Activated CD4-positive, alpha-beta T cell treated with anti-CD3 and anti-CD28 coated beads, Interleukin-10, Interleukin-2, amounts not matched to agents 100 ng/mL and 50 ng/mL, durations not matched to agents 16 hours and 8 hours (primary cell): ENCODE results near the gene RHBDD2.
"Not testable (repeated sequence)": the region's sequence is repeated elsewhere in the genome, so short reads cannot be mapped to it uniquely, and the experiment has no call there.

Experiments used
- DNase-seq: peaks from one replicate; pipeline ENCODE4 v3.0.0-alpha.2; 2020

RHBDD2 gene

DNA sequence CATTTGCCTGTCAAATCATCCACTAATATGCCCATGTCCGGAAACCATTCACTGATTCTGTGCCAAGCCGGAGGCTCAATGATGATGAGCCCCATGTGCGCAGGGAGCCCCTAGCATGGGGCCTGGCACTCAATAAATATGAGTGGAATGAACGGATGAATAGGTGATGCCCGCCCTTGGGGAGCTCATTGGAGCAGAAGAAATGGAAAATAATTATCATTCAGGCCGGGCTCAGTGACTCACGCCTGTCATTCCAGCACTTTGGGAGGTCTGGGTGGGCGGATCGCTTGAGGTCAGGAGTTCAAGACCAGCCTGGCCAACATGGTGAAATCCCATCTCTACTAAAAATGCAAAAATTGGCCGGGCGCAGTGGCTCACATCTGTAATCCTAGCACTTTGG is 11.0 kb downstream of the RHBDD2 start:
- DNase-seq: no peak

DNA sequence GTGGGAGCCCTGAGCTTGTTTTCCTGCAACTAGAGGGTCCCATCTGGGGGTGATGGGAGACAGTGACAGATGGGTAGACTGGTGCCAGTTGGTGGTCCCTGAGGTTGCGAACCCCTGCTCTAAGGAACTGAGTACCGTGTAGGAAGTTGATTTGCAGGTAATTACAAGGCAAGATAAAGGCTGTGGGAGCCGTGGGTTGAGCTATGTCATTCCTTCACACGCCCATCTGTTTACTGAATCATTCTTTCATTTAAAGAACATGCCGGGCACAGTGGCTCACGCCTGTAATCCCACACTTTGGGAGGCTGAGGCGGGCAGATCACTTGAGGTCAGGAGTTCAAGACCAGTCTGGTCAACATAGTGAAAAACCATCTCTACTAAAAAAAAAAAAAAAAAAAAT is 12.4 kb downstream of the RHBDD2 start:
- not testable (repeated sequence) for DNase-seq

DNA sequence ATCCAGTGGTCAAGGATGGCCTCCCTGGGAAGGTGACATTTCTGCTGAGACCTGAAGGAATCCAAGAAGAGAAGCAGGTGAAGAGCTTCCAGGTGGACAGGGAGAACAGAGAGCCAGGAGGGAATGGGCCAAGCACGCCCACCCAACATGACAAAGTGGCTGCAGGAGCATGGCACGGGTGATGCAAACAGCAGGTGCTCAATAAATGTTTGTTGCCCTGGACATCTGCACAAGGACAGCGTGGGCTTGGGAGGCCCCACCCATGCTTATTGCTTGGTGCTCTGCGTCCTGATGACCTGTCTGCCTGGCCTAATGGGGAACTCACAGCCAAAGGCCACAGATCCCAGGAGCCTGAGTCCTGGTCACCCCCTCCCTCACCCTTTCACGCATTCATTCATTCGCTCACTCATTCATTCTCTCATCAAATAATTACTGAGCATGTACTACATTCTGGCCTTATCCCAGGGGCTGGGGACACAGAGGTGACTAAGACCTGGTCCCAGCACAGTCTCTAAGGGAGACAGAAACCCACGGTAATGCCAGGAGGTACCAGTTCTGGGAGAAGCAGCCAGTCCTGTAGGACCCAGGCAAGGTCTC is 13.1 kb downstream of the RHBDD2 start:
- no peak for DNase-seq

DNA sequence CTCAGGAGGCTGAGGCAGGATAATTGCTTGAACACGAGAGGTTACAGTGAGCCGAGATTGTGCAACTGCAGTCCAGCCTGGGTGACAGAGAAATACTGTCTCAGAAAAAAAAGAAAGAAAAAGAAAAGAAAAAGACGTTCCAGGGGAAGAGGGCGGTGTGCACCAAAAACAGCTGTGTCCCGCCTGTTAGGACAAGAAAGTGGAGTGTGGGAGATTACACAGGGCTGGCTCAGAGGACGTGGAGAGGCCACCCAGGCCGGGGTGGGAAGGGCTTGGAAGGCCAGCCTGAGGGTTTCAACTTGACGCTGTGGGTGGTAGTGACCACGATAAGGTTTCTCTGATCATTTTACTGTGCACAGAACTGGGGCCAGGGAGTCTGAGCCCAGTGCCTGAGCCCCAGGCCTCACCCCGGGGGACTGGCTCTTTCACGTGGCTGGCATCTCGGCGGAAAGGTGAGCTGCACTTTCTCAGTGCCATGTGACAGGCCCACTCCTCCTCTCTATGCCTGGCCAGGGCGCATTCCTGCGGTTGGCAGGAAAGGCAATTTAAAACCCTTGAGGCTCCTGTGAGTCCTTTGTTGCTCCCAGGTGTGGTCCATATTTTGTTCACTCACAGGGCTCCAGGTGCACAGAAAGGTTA is 13.9 kb downstream of the RHBDD2 start:
- no peak for DNase-seq

DNA sequence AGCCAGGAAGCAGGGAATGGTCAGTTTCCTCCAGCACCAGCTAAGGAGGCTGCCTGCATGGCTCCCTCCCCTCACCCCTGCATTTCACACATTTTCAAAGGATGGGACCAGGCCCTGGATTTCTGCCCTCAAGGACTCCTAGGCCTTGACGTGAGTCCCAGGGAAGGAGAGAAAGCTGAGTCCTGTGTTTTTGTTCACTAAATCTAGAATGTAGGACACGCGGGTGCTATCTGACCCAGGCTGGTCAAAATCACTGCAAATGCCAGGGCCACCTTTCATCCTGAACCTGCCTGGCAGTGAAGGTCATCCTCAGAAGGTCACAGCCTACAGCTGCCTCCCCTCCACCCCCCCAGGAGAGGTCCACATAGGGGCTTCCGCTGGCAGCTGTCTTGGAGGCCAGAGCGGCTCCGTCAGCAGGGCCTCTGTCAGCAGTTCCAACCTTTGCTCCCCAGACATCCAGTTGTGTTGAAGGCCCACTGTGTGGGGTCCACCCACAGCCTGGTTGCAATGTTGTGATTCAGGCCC is 18.0 kb downstream of the RHBDD2 start:
- no peak for DNase-seq

DNA sequence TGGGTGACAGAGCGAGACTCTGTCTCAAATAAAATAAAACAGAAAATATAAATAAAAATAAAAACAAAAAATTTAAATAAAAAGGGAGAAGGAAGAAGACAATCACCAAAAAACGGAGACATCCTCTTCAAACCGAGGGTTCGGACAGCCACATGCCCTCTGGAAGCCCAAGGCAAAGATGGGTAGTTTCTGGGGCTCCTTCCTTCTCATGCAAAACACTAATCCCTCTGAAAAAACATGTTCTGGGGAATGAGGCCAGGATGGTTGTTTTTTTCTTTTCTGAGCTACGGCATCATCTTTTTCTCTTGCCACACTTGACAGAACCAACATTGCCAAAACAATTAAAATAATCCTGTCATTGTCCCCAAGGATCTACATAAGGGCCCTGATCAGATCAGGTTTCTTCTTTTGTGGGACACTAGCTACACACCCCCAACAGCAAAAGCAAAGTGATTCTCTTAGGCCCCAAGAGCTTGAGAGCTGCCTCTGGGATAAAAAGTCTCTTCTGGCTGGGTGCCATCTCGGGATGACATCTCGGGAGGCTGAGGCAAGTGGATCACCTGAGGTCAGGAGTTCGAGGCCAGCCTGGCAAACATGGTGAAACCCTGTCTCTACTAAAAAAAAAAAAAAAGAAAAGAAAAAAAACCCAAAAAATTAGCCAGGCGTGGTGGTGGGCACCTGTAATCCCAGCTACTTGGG is 21.9 kb downstream of the RHBDD2 start:
- DNase-seq: no peak

DNA sequence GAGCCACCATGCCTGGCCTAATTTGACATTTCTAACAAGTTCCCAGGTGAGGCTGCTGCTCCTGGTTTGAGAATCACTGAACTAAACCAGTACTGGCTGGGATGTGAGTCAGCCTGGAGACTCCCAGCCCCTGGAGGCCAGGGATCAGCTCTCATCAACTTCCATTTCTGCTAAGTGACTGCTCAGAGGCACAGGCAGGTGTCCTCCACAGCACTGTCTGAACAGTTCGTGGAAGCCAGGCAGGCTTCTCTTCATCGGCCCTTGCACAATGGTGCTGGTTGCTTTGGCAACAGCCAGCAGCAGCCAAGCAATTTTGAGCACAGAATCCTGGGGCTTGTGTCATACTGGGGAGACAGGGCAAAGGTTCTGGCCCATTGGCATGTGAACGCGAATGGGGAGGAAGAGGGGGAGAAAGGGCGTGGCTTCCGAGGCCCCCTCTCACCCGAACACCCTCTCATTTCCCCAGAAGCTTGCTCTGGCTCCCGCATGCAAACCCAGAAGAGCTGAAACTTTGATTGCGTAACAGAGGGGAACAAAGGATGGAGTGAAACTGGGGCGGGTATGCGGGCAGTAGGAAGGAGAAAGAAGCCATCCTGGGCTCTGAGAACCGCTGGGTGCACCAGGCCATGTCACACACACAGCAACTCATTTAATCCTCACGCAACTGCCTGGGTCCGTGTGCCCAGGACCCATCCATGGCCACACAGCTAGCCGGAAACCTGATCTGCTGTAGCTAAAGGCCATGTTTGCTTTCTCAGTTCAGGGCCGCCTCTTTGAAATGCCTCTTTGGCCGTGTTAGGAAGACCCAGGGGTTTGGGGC is 27.2 kb downstream of the RHBDD2 start:
- peak; percentile 17 for DNase-seq

DNA sequence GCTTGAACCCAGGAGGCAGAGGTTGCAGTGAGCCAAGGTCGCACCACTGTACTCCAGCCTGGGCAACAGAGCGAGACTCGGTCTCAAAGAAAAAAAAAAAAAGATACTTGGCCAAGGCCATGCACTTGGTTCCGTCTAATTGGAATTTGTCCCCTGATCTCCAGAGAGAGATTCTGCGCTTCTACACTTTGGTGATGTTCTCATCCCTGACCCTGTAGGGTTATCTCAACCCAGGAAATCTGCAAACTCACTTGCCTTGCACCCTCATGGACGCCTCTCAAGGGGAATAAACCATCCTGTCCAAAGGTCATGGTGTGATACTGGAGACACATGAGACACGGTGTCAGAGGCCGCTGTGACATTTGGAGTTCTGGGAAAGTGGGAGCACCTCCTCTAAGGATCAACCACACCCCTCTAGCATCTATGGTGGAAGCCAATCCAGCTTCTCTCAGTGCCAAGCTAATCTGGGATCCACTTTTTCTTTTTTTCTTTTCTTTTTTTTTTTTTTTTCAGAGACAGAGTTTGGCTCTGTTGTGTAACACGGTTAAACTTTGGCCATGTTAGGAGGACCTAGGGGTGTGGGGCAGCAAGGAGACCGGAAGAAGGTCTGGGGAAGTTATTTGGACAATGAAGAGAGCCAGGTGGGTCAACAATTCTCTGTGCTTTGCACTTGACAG is 28.3 kb downstream of the RHBDD2 start:
- no peak for DNase-seq

DNA sequence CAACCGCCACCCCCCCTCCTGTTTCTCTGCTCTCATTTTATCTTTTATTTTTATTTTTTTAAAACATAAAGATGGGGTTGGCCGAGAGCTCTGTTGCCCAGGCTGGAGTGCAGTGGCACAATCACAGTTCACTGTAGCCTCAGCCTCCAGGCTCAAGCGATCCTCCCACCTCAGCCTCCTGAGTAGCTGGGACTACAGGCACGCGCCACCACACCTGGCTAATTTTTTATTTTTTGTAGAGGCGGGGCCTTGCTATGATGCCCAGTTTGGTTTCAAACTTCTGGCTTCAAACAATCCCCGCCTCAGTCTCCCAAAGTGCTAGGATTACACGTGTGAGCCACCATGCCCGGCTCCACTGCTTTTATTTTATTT is 28.8 kb downstream of the RHBDD2 start:
- not testable (repeated sequence) for DNase-seq

DNA sequence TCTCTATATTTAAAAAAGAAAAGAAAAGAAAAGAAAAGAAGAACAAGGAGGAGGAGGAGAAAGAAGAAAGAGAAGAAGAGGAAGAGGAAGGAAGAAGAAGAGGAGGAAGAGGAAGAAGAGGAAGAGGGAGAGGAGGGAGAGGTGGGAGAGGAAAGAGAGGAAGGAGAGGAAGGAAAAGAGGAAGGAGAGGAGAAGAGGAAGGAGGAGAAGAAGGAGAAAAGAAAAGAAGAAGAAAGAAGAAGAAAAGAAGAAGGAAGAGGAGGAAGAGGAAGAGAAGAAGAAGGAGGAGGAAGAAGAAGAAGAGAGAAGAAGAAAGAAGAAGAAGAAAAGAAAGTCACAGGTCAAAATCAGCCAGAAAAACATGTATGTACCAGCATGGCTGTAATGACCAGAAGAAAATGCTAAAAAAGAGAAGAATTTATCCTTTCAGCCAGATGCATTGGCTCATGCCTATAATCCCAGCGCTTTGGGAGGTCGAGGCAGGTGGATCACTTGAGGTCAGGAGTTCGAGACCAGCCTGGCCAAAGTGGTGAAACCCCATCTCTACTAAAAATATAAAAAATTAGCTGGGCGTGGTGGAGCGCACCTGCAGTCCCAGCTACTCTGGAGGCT is 30.8 kb downstream of the RHBDD2 start:
- DNase-seq: no peak

DNA sequence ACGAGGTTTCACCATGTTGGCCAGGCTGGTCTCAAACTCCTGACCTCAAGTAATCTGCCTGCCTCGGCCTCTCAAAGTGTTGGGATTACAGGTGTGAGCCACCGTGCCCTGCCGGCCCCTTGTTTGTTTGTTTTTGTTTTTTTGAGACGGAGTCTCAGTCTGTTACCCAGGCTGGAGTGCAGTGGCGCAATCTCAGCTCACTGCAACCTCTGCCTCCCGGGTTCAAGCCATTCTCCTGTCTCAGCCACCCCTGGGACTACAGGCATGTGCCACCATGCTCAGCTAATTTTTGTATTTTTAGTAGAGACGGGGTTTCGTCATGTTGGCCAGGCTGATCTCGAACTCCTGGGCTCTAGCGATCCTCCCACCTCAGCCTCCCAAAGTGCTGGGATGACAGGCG is 32.4 kb downstream of the RHBDD2 start:
- not testable (repeated sequence) for DNase-seq

DNA sequence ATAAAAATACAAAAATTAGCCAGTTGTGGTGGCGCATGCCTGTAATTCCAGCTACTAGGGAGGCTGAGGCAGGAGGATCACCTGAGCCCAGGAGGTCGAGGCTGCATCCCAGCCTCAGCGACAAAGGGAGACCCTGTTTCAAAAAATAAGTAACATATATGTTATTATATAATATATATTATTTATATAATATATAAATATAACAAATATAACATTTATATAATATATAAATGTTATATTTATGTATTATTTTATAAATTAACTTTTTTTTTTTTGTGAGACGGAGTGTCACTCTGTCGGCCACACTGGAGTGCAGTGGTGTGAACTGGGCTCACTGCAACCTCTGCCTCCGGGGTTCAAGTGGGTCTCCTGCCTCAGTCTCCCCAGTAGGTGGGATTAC is 34.6 kb downstream of the RHBDD2 start:
- DNase-seq: no peak

DNA sequence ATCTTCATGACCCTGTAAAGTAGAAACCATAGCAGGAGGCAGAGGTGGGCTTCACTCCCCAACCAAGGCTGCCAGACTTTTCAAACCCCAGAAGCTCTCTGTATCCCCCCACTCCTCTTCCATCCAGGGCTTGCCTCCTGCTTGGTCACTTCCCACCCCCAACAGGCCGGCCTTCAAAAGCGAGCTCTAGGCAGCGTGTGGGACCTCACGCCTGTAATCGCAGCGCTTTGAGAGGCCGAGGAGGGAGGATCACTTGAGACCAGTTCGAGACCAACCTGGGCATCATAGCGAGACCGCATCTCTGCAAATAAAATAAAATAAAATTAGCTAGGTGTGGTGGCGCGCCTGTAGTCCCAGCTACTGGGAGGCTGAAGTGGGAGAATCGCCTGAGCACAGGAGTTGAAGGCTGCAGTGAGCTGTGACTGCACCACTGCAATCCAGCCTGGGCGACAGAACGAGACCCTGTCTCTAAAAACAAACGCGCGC is 35.4 kb downstream of the RHBDD2 start:
- no peak for DNase-seq

DNA sequence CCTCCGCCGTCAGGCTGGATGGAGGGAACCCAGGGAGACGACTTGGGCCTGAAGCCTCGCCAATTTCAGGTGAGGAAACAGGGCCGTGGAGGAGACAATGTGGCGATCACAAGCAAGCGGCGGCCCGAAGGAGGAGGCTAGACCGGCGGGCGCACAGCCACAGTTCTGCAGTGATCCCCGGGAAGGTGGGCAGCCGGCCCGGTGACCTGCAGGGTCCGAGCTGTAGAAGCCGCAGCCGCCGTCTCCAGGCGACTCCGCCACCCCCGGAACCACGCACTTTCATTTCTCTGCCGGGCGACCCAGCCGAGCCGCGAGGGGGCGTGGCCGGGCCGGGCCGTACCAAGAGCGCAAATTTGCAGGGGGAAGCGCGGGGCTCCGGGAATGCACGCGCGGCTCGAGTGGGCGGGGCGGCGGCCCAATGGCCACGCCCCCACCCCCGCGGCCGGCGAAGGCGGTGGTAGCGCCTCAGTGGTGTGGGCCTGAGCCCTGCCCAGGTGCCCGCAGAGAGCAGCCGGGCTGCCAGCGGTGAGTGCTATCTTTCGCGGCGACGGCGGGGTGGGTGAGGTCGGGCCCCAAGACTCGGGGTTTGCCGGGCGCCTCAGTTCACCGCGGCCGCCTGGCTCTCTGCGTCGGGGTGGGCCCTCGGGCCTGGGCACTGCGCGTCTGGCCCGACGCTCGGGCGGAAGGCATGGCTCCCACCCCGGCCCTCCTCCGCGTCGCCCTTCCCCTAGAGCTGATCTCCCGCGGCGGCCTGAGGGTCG is 36.0 kb downstream of the RHBDD2 start, which contains the start of gene POR:
POR (plus strand) TSS at position 501 of the 761 bp plus-strand sequence. CDS start 38,847 bp downstream, outside the sequence.
- DNase-seq: peak; percentile 97

DNA sequence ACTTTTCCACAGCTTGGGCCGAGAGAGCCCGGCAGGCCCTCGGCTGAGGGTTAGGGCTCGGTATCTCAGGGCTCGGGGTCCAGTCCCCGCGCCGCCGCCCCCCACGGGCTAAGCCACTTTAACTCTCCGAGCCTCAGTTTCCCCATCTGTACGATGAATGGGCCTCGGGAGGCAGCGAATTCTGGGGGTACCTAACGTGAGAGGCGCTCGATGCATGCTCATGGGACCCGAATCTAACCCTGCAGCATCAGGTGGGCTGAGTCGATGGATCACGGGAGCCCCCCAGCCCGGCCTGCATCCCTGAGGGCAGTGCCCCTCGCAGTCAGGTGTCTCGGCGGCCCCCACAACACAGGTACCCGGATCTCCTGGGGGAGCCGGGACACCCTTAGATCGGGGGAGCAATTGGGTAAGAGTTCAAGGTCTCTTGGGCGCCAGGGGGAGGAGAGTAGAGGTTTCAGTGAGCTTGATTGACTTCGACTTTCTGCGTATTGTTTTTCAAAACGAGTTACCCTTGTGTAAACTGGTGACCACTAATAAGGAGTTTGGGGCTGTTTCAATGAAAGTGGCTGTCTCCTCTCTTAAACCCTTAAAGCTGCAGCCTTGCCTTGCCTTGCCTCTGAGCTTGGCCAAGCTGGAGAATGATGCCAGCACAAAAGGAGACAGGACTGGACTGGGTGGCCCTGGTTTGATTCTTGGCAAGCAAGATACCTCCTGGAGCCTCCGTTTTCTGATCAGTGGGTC is 36.8 kb downstream of the RHBDD2 start:
- peak; percentile 29 for DNase-seq

DNA sequence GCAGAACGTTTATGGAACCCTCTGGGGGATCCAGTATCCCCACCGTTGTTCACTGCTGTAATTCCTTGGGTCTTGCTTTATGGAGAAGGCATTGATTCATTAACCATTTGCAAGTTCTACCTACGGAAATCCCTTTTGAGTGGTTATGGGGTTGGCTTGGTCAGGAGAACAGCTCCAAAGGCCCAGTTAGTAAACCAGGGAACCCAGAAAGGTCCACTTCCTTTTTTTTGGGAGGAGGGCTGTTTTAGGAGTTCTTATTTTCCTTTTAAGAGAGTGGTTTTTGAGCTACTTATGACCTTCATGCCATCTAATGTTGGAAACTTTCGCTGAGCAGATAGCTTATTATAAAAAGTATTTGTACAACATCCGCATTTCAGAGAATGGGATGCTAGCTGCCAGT is 37.4 kb downstream of the RHBDD2 start:
- no peak for DNase-seq

DNA sequence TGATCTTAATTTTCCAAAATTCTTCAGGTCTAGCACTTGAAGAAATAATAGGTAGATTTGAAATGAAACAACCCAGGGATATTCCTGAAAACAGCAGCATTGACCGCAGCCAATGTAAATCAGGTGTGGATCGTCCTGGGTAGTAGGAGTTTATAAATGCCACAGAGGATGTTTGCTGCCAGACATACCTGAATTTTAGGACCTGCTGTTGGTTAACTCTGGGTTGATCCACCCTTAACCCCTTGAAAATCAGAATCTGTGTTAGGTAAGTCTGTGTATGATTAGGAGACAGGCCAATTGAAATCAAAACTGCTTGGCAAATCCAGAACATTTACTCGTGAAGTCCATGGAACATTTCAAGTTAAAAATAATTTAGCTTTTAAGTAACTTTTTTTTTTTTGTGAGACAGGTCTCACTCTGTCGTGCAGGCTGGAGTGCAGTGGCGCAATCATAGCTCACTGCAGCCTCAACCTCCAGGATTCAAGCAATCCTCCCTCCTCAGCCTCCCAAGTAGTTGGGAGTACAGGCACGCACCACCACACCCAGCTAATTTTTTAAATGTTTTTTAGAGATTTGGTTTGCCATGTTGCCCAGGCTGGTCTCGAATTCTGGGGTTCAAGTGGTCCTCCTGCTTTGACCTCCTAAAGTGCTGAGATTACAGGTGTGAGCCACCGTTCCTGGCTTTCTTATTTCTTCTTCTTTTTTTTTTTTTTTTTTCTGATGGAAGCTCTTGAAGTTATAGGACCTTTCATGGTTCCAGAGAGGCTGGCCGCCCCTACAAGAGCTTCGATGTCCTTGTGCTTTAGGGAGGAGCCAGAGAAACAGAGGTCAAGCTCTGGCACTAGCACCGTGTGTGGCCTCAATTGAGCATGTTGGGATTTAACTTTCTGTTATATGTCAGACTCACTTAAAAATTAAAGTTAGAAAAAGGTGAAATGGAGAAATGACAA is 38.1 kb downstream of the RHBDD2 start:
- no peak for DNase-seq

DNA sequence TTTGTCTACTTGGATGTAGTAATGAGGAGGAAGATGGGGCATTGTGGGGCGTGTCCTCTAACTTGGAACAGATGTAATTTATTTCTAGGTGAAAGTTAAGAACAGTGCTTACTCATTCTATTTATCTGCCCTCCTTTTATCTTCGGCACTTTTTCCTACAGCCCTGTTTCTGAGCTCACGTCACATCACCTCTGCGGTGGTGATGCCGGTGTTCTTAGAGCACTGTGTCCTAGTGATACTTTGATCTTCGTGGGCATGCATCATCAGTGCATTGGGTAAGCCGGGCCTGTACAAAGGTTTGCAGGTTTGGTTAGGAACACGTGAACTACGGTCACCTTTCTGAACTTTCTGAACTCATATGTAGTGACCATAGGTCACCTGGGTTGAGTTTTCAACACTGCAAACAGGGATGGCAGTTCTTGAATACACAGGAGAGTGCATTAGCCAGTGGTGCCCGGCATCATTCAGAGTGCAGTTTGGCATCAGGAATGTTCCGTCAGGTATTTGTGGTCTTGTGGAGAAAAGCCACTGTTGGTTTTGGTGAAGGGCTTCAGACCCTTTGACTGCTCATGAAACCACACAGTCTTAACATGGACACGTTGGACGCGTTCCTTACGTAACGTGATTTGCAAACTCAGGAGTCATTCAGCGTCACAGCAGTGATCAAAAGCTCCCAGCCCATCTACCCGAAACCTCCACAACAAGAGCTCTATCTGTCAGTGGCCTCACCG is 41.8 kb downstream of the RHBDD2 start:
- DNase-seq: peak; percentile 20

DNA sequence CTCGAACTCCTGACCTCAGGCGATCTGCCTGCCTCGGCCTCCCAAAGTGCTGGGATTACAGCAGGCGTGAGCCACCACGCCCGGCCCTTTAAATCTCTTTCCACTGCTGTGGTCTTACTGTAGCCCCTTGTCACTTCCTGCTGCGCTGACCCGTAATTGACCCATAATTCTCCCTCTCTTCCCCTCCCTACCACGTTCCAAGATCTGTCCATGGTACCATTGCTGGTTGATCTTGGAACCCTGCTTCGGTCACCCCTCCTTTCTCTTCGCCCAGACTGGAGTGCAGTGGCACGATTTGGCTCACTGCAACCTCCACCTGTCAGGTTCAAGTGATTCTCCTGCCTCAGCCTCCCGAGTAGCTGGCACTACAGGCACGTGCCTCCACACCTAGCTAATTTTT is 42.6 kb downstream of the RHBDD2 start:
- DNase-seq: no peak
